Hematopoietic multipotent progenitor cell treated with erythropoietin and hydrocortisone succinate and interleukin-3 and kit ligand, for 17 days (in vitro differentiated cells): ENCODE results near the gene KRT82.
"Not testable (repeated sequence)": the region's sequence is repeated elsewhere in the genome, so short reads cannot be mapped to it uniquely, and the experiment has no call there.

Source experiments
- DNase-seq: peaks from one replicate; pipeline ENCODE4 v3.0.0-alpha.2; 2015; ENCODE audit warnings: low spot score

Gene KRT82

DNA sequence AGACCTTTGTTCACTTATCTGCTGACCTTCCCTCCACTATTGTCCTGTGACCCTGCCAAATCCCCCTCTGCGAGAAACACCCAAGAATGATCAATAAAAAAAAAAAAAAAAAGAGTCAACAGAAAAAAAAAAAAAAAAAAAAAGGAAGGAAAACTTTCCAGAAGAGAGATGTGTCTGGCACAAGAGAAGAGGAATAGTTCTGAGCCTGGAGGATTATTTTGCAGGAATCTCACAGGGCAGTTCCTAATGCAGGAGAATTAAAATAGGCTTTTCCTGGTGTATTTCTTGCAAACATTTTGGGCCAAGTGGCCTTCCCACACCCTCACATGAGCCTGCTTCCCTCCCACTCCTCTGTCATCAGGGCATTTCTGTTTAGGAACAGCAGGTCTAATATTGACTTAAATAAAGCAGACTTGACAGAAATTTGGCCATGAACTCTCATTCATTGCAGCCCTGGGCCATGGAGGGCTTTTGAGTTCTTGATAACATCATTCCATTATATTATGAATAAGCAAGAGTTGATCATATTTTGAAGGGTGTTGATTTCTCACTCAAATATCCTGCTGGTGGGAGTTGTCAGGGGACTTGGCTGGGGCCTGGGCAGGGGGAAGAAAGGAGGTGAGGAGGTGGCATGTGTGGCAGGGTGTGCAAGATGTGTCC is 4.6 kb upstream of the KRT82 start:
- DNase-seq, result not testable (repeated sequence)

DNA sequence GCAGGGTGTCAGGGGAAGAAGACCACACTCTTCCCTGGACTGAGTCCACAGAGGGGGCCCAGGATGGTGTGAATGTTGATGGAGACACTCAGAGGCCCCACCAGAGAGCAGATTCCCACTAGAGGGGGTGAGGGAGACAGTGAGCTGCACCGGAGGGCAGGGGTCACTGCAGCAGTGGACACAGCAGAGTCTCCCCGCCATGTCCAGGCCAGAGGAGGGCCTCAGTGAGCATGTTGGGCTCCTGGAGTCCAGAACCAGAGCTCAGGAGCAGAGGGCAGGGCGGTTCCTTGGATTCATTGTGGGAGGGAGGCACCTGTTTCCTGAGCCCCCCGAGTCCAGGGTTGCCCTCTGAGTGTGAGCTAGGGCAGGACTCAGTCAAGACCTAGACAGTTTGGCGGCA is 1.8 kb upstream of the KRT82 start:
- no peak for DNase-seq

DNA sequence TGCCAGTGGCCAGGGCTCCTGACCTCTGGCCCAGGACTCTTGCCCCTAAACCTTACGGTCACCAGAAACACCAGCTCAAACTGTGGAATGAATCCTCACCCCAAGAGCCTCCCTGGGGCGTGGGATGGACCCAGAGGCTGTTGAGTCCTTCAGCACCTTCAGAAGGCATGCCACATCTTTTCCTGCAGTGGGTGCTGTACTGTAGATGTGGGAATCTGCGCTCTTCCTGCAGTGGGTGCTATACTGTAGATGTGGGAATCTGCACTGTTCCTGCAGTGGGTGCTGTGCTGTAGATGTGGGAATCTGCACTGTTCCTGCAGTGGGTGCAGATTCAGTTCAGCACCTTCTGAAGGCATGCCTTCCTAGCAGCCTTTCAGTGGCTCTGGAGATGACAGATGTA is 1.2 kb downstream of the KRT82 start:
- DNase-seq, result no peak

DNA sequence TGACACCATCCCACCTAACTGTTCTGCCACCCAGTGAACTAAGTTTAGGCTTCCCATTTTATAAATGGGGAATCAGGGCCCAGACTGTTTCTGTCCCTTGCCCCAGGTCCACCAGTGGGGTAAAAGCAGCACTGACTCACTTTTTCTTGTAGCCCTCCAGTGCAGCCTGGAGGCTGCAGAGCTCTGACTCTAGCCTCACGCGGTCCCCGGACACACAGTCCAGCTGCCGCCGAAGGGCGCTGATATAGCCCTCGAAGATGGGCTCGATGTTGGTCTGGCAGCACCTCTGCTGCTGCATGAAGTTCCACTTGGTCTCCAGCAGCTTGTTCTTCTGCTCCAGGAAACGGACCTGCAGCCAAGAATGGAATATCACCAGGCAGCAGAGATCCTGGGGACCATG is 2.6 kb downstream of the KRT82 start:
- no peak for DNase-seq

DNA sequence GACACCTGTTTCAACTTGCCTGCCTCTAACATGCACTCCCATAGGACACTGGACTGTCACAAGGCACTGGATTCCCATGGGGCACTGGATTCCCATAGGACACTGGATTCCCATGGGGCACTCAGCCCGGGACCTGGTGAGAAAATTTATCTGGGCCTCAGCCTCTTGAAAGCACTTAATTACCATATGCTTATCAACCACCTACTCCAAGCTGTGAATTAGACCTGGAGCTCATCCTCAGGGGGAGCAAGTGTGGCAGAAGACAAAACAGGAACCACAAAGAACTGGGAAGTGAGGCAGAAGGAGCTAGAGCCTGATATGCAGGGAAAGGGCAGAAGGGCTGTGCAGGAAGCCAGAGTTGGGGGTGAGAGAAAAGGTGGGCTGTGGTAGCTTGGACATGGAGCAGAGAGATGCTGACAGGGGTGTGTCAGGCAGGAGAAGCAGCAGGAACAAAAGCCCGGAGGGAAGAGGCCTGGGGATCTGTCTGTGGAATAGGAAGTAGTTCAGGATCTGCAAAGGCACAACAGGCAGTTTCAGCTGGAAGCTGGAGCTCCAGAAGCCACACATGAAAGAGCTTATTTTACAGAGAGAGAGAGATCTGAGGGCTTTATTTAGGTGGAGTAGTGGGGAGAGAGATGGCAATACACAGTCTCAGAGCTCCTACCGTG is 3.1 kb downstream of the KRT82 start:
- DNase-seq, result no peak

DNA sequence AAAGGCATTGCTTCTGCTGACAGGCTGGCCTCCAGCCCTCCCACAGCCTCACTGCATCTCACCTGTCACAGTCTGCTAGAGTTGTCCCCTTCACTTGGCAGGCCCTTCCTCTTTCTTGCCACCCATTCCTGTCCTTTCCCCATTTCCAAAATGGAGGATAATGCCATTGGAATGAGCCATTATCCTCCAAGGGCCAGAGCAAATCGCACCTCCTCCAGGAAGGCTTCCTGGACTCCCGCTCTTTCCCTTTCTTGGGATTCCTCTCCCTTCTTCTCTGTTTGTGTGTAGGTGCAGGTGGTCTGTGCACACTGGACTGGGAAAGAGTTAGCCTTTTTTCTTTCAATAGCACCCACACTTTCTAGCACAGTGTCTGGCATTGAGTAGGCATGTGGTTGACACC is 3.8 kb downstream of the KRT82 start:
- no peak for DNase-seq

DNA sequence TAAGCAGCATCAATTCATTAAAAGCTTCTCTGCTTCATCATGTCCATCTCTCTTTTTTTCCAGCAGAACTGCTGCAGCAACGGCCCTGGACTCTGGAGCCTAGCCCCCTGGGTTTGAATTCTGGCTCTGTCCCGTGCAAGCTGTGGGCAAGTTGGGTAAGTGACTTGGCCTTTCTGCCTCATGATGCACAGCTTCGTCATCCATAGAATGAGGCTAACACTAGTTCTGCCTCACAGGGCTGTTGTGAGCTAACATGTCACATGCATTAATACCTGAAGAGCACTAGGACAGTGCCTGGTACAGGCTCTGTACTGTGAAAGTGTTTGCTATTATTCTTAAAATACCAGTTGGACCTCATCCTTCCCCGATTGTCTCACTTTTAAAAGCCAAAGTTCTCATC is 4.2 kb downstream of the KRT82 start:
- DNase-seq, result no peak

DNA sequence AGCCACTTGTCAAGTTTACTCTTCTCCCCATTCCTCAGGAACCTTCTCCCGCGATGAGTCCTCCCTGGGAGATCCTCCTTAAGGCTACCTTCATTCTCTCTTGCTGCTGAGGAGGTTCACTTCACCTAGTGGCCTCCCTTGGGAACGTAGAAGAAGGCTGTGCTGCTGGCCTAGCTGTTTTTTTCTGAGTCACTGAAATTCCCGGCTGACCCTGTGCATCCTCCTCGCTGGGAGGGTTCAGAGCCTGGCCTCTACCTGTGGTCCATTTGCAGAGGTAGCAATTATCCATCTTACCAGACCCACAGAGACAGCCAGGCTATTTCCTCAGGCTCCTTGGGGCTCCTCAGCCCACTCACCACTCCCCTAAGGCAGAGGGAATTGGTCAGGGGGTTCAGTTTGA is 4.6 kb downstream of the KRT82 start:
- no peak for DNase-seq

DNA sequence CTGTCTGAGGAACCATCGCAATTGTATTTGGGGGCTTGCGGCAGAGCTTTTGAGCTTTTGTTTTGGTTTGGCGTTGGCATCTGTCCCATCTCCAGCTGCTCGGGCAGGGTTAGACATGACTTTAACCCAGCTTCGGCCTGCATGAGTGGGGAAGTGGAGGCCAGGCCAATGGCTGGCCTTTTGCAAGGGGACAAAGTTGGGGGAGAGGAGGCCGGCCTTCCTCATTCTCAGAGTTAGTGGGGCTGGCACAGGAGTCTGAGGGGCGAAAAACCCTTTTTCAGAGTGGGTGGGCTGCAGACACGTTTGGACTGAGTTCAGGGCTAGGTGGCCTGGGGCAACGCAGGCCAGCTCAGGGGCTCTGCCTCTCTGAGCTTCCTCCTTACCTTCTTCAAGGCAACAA is 5.2 kb downstream of the KRT82 start:
- DNase-seq, result no peak

DNA sequence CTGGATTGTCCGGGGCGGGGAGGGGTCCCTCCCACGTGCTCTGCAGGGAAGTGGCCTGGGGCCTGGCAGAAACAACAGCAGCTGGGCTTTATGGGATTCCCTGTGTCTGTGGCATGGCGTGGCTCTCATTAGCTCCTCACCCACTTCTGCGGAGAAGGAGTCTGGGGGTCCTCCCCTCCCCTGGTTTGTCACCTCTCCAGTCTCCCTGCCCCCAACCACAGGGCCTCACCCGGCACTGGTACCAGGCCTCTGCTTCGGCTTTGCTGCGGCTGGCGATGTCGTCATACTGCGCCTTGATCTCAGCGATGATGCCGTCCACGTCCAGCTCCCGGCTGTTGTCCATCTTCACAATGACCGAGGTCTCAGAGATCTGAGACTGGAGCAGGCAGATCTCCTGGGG is 6.4 kb downstream of the KRT82 start:
- DNase-seq, result no peak

DNA sequence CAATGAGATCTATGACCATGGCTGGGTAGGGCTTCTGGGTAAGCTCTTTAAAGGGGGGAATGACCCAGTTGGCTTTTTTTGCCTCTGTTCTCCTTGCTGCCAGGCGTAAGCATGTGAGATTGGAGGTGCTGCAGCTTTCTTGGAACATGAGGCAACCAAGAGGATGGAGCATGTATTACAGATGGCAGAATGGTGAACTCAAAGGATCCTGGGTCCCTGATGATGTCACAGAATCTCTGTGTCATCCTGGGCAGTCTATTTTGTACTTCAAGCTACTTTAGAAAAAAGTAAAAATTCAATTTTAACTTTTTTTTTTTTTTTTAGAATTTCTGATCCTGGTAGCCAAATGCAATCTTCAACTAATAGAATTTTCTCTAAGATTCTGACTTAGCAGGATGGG is 8.0 kb downstream of the KRT82 start:
- no peak for DNase-seq

DNA sequence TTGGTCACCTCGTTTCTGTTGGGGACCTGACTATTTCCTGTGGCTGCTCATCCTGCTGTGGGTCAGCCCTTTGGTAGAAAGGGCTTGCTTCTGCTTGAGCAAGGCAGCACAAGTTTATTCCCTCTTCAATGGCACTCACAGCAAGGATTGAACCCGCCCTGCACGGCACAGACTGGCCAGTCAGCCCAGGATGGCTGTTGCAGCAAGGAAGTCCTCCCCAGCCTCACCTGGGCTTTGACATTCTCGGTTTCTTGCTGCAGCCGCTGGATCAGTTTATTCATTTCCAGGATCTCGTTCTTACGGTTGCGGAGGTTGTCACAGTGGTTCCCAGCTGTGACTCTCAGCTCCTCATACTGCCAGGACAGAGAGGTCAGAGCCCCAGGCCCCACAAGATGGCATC is 9.5 kb downstream of the KRT82 start:
- DNase-seq, result no peak

DNA sequence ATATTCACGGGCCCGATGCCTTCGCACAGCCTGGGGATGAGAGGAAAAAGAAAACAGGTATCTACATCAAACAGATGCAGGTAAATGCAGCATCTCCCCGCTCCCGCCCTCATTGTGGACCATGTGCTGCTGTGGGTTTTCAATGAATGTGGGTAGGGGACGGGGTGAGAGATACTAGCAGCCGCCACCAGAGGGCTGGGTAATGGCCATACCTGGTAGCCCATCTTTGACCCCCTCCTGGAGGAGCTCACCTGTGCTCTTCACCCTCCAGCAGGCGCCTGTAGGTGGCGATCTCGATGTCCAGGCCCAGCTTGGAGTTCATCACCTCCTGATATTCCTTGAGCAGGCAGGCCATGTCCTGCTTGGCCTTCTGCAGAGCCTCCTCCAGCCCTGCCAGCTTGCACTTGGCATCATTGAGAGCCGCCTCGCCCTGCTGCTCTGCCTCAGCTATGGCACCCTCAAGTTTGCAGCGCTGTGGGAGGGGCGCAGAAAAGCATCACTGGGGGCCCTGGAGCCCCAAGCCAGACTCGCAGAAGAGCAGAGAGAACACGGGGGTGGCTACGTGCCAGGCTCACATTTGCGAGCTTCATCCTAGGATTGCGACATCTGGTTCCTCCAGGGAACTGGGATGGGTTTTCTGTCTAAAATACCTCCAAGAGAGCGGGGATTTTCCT is 10.2 kb downstream of the KRT82 start:
- DNase-seq, result no peak

DNA sequence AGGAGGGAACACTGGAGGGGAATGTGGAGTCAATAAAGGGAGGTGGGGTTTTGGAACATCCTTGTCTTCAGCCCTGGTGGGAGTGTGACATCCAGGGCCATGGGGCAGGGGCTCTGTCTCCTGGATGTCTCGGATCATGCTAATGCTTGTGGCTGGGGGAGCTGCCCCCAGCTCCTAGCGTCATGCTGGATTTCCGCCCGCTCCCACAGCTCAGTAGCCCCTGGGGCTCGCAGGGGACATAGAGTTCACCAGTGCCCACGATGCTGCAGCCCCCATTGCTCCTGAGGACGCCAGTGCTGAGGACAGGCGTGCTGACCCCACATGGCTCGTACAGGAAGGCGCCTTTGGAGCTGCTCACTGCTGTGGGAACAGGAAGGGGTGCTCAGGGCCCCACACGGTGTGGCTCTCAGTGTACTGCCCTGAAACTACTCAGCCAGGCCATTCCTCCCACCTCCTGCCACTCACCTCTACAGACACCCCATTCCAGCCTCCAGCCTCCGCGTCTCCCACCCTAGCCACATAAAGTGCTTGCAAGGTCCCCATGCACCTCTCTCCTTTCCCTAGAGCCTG is 11.2 kb downstream of the KRT82 start:
- no peak for DNase-seq

DNA sequence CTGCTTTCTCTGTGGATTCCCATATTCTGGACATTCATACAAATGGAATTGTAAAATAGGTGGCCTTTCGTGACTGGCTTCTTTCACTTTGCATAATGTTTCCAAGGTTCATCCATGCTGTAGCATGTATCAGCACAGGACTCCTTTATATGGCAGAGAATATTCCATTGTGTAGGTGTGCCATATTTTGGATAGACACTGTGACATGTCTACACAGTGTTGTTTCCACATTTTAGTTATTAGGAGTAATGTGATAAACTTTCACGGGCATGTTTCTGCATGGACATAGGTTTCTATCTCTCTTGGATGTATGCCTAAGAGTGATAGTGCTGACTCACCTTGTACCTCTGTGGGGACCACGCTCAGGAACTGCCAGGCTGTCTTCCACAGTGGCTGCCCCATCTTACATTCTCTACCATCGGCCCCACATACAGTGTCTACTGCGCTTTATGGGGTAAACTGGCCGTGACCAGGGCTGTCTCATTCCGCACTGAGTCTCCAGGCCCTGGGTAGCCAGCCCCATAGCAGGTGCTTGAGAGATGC is 13.6 kb downstream of the KRT82 start:
- DNase-seq, result no peak

DNA sequence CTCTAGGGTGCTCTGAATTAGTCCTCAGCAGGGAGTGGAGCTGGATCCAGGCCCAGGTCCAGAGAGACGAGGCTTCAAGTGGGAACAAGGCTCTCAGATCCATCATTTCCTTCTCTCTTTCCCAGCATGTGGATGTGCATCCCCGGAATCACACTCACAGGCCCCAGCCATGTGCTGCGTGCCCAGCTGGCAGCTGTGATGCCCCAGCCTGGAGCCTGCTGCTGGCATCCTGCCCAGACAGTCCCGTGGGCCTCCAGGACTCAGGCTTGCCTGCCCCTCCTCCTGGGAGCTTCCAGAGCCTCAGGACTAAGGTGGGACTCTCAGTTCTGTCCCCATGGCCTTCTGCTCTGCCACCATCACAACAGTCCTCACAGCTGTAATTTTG is 14.5 kb downstream of the KRT82 start:
- DNase-seq, result no peak

DNA sequence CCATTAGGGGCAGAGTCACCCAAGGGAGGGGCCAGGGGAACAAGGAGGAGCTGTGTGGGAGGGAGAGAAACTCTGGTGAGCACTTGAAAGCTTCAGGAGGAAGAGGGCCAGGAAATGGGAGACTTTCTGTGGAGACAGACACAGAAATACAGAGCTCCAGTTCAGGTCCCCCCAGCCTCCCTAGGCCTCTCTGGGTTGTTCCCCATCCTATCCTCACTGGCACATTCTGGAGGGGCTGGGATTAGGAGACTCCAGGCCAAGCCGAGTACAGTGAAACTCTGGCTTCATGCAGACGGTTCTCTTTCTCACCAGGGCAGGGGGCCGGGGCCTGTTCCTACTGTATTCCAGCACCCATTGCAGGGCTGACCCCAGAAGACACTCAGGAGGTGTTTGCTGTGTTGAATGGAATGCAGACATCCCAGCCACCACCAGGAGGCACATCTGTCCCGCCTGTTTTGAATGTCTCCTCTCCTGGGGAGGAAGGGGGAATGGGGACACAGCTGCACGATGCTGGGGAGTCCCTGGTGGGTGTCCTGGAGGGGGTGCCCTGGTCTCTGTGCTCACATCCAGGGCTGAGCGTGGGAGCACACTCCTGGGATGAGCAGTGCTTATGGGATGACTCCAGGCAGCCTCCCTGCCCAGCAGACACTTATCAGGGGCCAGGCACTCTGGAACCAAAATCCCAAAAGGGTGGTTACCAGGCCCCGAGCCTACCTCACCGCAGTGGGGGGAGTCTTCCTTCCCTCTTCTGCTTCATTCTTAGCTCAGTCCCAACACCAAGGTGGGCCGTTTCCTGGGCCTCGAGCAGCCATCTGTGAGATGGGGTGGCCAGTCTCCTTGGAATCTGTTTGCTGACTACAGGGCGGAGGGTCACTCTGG is 15.2 kb downstream of the KRT82 start:
- no peak for DNase-seq

DNA sequence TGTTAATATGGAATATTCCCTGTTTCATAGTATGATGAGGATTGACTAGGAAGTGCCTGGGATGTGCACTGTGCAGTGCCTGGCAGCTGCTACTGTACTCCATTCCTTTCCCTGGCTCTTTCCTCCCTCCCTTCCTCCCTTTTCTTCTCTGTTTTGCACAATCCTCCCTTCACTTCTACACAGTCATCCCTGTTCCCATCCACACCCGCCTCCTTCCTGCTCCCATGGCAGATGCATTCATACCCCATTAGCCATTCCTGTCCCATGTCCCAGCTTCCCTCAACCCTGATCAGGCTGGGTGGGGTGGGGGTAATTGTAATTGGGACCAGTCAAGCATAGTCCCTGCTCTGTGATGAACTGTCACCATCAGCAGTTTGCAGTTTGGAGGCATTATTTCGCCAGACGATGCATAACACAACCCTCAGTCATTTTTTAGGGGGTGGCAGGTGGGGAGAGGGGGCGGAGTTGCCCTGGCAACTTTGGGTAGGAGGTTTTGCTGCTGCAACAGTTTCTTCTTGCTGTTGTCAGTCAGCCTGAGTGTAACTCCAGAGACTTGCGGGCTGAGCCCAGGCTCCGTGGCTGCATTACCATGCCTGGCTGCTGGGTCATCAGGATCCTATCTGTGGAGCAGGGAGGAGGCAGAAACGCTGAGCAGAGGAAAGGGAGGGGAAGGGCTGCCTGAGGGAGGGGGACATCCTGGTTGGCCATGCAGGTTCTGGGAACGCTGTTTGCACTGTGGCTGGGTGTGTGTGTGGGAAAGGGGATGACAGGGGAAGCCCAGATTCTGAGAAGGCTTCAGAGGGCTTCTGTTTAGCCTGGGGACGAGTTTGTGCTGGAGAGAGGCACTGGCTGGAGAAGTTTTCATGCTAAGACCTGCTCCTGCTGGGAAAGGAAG is 16.6 kb downstream of the KRT82 start:
- DNase-seq, result no peak

DNA sequence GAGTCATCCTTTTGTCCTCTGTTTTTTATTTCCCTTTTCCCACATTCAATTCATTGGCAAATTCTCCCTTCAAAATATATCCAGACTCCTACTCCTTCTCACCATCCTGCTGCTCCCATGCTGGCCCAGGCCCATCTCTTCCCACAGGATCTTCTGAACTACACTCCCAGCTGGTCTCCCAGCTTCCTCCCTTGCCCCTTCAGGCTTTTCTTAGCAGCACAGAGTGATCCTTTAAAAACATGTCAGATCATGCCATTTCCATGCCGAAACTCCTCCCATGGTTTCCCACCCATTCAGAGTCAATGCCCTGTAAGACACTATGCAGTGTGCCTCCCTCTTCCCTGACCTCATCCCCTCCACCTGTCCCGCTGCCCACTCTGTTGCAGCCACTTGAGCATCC is 18.3 kb downstream of the KRT82 start:
- no peak for DNase-seq

DNA sequence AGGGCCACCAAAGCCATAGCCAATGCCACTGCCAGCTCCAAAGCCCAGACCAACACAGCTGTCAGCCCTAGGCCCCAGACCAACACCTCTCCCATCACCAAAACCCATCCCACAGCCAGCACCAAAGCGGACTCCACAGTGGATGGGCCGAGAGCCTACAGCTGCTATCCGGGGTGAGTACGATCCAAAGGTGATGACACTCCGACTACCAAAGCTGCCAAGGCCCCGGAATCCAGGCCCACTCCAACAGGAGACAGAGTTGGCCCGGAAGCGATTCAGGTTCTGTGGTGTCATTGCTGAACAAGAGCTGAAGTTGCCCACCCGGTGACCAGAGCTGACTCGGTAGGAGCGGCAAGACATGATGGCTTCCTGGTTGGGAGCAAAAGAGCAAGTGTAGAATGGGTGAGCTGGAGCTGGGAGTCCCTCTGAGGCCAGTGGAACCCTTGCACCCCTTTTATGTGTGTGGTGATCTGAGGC is 20.9 kb downstream of the KRT82 start, which contains the start of gene KRT84:
TSS of gene KRT84 (minus strand) at position 427 of the 477 bp plus-strand sequence. CDS start at position 360, 67 bp downstream.
- no peak for DNase-seq

DNA sequence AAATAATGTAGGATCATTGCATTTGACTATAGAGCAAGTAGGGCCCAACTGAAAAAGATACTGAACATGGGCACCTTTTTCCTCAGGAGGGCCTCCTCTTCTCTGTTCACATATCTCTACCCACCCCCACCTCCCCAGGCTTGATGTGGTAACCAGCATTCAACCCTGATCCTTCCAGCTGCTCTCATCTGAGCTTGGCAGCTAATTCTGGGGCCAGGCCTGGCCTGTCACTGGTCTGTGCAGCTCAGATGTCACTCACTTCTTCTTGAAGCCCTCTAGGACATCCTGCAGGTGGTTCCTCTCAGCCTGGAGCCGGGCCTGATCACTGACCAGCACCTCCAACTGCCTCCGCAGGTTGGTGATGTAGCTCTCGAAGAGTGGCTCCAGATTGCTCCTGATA is 22.8 kb downstream of the KRT82 start:
- DNase-seq, result no peak
